Measurements from ENCODE around the gene PCSK4. TPM values are rescaled to one million over a fixed set of nuclear protein-coding genes. Genes with fewer than 3 reads are reported as not detected.
A peak's percentile ranks its signal among the peaks of the same experiment; 100 is the strongest.

PCSK4 gene
- total and polyA plus RNA-seq, 9 of the 15 experiments (the other 6 are each of a cell fraction or from before 2014, with no cell fraction given): 0.01 to 9.1 (median 2.1) TPM; not detected in 1

- TF ChIP-seq MCM2 (IDR thresholded peaks at IDR 0.05; ENCODE audit: low read depth) (no peak), SUPT5H (IDR thresholded peaks at IDR 0.05) (0 out of 2 replicates have a peak, but pooled peaks have one; percentile 27), BRCA1 (IDR thresholded peaks at IDR 0.05) (no peak), BRCA1 (CRISPR knock-in tag; IDR thresholded peaks at IDR 0.05) (no peak), MAFF (IDR thresholded peaks at IDR 0.05; ENCODE audit: low read length) (no peak), PTTG1 (tag; IDR thresholded peaks at IDR 0.05; ENCODE audit: low read depth) (no peak), RNF2 (IDR thresholded peaks at IDR 0.05) (no peak), MIER1 (IDR thresholded peaks at IDR 0.05; ENCODE audit: low read depth) (no peak), GTF2F1 (IDR thresholded peaks at IDR 0.05; ENCODE audit: low read depth, low read length) (no peak), DNMT1 (IDR thresholded peaks at IDR 0.05) (no peak), ZBTB8A (IDR thresholded peaks at IDR 0.05; ENCODE audit: partially characterized antibody) (no peak), NCOA6 (IDR thresholded peaks at IDR 0.05) (no peak), ELF2 (CRISPR knock-in tag; IDR thresholded peaks at IDR 0.05) (no peak), ZNF165 (CRISPR knock-in tag; IDR thresholded peaks at IDR 0.05; ENCODE audit: borderline replicate concordance) (no peak), TAF15 (IDR thresholded peaks at IDR 0.05; ENCODE audit: low read depth, low read length) (no peak), FIP1L1 (IDR thresholded peaks at IDR 0.05; ENCODE audit: low read depth, low read length, poor library complexity, severe bottlenecking) (no peak), KLF6 (CRISPR knock-in tag; IDR thresholded peaks at IDR 0.05; ENCODE audit: borderline replicate concordance) (no peak)
- TF ChIP-seq, protein P1, sequence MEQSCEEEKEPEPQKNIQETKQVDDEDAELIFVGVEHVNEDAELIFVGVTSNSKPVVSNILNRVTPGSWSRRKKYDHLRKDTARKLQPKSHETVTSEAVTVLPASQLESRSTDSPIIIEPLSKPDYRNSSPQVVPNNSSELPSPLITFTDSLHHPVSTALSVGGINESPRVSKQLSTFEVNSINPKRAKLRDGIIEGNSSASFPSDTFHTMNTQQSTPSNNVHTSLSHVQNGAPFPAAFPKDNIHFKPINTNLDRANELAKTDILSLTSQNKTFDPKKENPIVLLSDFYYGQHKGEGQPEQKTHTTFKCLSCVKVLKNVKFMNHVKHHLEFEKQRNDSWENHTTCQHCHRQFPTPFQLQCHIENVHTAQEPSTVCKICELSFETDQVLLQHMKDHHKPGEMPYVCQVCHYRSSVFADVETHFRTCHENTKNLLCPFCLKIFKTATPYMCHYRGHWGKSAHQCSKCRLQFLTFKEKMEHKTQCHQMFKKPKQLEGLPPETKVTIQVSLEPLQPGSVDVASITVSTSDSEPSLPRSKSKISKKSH (CRISPR knock-in tag; IDR thresholded peaks at IDR 0.05): no peak
- TF ChIP-seq, protein P2, sequence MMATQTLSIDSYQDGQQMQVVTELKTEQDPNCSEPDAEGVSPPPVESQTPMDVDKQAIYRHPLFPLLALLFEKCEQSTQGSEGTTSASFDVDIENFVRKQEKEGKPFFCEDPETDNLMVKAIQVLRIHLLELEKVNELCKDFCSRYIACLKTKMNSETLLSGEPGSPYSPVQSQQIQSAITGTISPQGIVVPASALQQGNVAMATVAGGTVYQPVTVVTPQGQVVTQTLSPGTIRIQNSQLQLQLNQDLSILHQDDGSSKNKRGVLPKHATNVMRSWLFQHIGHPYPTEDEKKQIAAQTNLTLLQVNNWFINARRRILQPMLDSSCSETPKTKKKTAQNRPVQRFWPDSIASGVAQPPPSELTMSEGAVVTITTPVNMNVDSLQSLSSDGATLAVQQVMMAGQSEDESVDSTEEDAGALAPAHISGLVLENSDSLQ (IDR thresholded peaks at IDR 0.05): peak; percentile 86
- TF ChIP-seq, protein P3, sequence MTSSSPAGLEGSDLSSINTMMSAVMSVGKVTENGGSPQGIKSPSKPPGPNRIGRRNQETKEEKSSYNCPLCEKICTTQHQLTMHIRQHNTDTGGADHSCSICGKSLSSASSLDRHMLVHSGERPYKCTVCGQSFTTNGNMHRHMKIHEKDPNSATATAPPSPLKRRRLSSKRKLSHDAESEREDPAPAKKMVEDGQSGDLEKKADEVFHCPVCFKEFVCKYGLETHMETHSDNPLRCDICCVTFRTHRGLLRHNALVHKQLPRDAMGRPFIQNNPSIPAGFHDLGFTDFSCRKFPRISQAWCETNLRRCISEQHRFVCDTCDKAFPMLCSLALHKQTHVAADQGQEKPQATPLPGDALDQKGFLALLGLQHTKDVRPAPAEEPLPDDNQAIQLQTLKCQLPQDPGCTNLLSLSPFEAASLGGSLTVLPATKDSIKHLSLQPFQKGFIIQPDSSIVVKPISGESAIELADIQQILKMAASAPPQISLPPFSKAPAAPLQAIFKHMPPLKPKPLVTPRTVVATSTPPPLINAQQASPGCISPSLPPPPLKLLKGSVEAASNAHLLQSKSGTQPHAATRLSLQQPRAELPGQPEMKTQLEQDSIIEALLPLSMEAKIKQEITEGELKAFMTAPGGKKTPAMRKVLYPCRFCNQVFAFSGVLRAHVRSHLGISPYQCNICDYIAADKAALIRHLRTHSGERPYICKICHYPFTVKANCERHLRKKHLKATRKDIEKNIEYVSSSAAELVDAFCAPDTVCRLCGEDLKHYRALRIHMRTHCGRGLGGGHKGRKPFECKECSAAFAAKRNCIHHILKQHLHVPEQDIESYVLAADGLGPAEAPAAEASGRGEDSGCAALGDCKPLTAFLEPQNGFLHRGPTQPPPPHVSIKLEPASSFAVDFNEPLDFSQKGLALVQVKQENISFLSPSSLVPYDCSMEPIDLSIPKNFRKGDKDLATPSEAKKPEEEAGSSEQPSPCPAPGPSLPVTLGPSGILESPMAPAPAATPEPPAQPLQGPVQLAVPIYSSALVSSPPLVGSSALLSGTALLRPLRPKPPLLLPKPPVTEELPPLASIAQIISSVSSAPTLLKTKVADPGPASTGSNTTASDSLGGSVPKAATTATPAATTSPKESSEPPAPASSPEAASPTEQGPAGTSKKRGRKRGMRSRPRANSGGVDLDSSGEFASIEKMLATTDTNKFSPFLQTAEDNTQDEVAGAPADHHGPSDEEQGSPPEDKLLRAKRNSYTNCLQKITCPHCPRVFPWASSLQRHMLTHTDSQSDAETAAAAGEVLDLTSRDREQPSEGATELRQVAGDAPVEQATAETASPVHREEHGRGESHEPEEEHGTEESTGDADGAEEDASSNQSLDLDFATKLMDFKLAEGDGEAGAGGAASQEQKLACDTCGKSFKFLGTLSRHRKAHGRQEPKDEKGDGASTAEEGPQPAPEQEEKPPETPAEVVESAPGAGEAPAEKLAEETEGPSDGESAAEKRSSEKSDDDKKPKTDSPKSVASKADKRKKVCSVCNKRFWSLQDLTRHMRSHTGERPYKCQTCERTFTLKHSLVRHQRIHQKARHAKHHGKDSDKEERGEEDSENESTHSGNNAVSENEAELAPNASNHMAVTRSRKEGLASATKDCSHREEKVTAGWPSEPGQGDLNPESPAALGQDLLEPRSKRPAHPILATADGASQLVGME (CRISPR knock-in tag; IDR thresholded peaks at IDR 0.05): no peak
- TF ChIP-seq, protein P4, sequence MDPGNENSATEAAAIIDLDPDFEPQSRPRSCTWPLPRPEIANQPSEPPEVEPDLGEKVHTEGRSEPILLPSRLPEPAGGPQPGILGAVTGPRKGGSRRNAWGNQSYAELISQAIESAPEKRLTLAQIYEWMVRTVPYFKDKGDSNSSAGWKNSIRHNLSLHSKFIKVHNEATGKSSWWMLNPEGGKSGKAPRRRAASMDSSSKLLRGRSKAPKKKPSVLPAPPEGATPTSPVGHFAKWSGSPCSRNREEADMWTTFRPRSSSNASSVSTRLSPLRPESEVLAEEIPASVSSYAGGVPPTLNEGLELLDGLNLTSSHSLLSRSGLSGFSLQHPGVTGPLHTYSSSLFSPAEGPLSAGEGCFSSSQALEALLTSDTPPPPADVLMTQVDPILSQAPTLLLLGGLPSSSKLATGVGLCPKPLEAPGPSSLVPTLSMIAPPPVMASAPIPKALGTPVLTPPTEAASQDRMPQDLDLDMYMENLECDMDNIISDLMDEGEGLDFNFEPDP (CRISPR knock-in tag; IDR thresholded peaks at IDR 0.05): no peak
These were observed at the start of gene PCSK4 (continued) for GRCh38 chr19:1490311-1491113.
